Ishikawa (cell line): ENCODE measurements around the gene SALL3.

Experiments
- YY1 ChIP-seq: IDR thresholded peaks from 2 replicates; pipeline ENCODE4 v1.6.1; 2012; ENCODE audit warnings: low read depth
- TF ChIP-seq, protein P1 (sequence below): IDR thresholded peaks from 2 replicates; pipeline ENCODE4 v1.6.1; 2012
- TF ChIP-seq, protein P2 (sequence below): IDR thresholded peaks from 2 replicates; pipeline ENCODE4 v1.6.1; 2012; ENCODE audit warnings: low read depth, mild to moderate bottlenecking

DNA sequence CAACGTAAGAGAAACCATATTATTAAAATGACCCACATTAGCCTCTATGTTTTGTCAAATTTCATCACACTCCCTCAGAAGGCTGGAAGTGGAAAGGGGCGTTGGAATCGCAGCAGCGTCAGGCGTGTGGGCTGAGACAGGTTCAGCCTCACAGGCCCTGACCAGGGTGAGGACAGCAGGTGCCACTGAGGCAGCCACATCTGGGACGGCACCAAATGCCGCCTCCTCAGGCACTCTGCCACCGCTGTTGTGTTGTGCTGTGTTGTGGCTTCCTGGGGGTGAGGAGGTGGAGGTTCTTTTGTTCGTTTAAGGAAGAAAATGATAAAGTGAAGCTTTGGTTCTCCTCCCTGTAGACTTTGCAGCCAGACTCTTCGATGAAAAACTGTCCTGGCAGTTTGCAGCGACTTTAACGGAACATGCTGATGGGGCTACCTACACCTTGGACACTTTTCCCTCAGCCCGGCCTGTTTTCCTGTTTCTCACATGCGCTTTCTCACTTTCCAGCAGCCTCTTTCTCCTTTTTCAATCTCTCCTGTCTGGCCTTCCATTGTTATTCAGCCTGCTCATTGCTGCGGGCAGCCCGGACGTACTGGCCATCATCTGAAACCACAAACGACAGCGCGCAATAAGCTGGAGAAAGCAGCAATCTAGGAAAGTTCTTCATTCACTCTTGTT, 44.9 kb upstream of the SALL3 start:
- TF ChIP-seq, protein P1, sequence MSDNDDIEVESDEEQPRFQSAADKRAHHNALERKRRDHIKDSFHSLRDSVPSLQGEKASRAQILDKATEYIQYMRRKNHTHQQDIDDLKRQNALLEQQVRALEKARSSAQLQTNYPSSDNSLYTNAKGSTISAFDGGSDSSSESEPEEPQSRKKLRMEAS, result no peak
- TF ChIP-seq YY1, result no peak
- TF ChIP-seq, protein P2, sequence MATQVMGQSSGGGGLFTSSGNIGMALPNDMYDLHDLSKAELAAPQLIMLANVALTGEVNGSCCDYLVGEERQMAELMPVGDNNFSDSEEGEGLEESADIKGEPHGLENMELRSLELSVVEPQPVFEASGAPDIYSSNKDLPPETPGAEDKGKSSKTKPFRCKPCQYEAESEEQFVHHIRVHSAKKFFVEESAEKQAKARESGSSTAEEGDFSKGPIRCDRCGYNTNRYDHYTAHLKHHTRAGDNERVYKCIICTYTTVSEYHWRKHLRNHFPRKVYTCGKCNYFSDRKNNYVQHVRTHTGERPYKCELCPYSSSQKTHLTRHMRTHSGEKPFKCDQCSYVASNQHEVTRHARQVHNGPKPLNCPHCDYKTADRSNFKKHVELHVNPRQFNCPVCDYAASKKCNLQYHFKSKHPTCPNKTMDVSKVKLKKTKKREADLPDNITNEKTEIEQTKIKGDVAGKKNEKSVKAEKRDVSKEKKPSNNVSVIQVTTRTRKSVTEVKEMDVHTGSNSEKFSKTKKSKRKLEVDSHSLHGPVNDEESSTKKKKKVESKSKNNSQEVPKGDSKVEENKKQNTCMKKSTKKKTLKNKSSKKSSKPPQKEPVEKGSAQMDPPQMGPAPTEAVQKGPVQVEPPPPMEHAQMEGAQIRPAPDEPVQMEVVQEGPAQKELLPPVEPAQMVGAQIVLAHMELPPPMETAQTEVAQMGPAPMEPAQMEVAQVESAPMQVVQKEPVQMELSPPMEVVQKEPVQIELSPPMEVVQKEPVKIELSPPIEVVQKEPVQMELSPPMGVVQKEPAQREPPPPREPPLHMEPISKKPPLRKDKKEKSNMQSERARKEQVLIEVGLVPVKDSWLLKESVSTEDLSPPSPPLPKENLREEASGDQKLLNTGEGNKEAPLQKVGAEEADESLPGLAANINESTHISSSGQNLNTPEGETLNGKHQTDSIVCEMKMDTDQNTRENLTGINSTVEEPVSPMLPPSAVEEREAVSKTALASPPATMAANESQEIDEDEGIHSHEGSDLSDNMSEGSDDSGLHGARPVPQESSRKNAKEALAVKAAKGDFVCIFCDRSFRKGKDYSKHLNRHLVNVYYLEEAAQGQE, result no peak
